Measurements from ENCODE around the gene C4BPA.

C4BPA gene

DNA sequence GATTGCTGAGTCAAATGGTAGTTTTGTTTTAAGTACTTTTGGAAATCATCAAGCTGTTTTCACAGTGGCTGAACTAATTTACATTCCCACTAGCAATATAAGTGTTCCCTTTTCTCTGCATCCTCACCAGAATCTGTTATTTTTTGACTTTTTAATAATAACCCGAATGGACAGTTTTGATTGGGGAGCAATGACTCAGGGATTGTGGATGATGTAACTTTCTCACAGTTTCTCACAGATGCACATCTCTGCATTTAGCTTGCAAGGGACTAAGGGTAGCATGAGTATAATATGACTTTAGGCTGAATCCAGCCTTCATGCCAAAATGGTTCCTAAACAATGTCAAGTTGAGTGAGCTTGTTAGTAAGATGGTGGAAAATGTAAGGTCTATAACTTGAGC, 90.2 kb downstream of the C4BPA start:
- H3K4me3 Mint-ChIP-seq = no peak overlapping the region
- TF ChIP-seq, protein P1, sequence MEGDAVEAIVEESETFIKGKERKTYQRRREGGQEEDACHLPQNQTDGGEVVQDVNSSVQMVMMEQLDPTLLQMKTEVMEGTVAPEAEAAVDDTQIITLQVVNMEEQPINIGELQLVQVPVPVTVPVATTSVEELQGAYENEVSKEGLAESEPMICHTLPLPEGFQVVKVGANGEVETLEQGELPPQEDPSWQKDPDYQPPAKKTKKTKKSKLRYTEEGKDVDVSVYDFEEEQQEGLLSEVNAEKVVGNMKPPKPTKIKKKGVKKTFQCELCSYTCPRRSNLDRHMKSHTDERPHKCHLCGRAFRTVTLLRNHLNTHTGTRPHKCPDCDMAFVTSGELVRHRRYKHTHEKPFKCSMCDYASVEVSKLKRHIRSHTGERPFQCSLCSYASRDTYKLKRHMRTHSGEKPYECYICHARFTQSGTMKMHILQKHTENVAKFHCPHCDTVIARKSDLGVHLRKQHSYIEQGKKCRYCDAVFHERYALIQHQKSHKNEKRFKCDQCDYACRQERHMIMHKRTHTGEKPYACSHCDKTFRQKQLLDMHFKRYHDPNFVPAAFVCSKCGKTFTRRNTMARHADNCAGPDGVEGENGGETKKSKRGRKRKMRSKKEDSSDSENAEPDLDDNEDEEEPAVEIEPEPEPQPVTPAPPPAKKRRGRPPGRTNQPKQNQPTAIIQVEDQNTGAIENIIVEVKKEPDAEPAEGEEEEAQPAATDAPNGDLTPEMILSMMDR (IDR thresholded peaks at IDR 0.05; ENCODE audit: unreplicated experiment in 3 of 3) = no peak
- H3K27me3 Mint-ChIP-seq (ENCODE audit: low read depth) = no peaks in the 10 kb centered on the region
- H3K4me1 Mint-ChIP-seq = no peaks in the 10 kb centered on the region
- H3K27ac Mint-ChIP-seq = no peak overlapping the region
- H3K36me3 Mint-ChIP-seq (ENCODE audit: low read depth) = no peaks in the 10 kb centered on the region
- peaks cover 11% of the 10 kb centered on the region for H3K9me3 Mint-ChIP-seq

All from nephron (organoid).